PC-9 (cell line): ENCODE measurements around the gene ENPEP.

Experiments used
- CTCF ChIP-seq: fragments of 200-600 bp; sonication (generic); conservative IDR thresholded peaks from 2 replicates; pipeline ENCODE4 v1.6.1; 2017; ENCODE audit warnings: mixed run types, antibody characterized with exemption, mild to moderate bottlenecking, moderate library complexity
- EZH2 ChIP-seq: fragments of 200-600 bp; sonication (generic); IDR thresholded peaks from 2 replicates; pipeline ENCODE4 v1.8.0; 2017; ENCODE audit warnings: antibody characterized with exemption, low read depth

- TF ChIP-seq CTCF (no peak), EZH2 (no peak)
Measured at GRCh38 chr4:110492522-110492921, 16.6 kb downstream of the ENPEP start.
